Measurements from ENCODE around the gene IL15RA. TPM values are rescaled to one million over a fixed set of nuclear protein-coding genes. Genes with fewer than 3 reads are reported as not detected.

Gene IL15RA
- total and polyA plus RNA-seq, 2 of the 8 experiments (the other 6 are each of a cell fraction or from before 2014, with no cell fraction given): 1.3 to 1.4 TPM

GRCh38 chr10:5943536-5943935, 33.8 kb downstream of the IL15RA start:
- Histone ChIP-seq H2BK120ac (replicated peaks; ENCODE audit: low read depth, low read length) (no peak overlapping the region), H3K23ac (ENCODE audit: insufficient read length) (no peak overlapping the region), H3K4ac (replicated peaks; ENCODE audit: insufficient read length, low read depth, low read length) (no peak overlapping the region), H4K20me1 (replicated peaks in 1 of 2; ENCODE audit: control insufficient read depth in 1 of 2, insufficient read depth in 2 of 2, low read length in 2 of 2) (no peaks in the 10 kb centered on the region), H4K91ac (replicated peaks; ENCODE audit: insufficient read length, low read length) (peak overlapping the region; percentile 56), H4K5ac (ENCODE audit: insufficient read length, low read depth, low read length) (no peak overlapping the region), H3K36me3 (ENCODE audit: control insufficient read depth in 2 of 4, insufficient read depth in 4 of 4, low read length in 3 of 4) (no peaks in the 10 kb centered on the region; a peak in 1 of 8 replicates), H2BK5ac (ENCODE audit: low read depth, low read length) (no peak overlapping the region), H3K14ac (ENCODE audit: insufficient read length) (no peak overlapping the region), H2AK5ac (ENCODE audit: low read depth, low read length) (no peak overlapping the region), H4K8ac (ENCODE audit: extremely low read depth, insufficient read depth, low read length) (no peak overlapping the region), H3K79me1 (ENCODE audit: low read depth, low read length) (no peaks in the 10 kb centered on the region), H3K9ac (replicated peaks in 1 of 4; ENCODE audit: extremely low read depth in 1 of 4, low read depth in 3 of 4, low read length in 3 of 4) (no peak overlapping the region), H3K18ac (ENCODE audit: extremely low read depth, low read length) (no peak overlapping the region), H3K79me2 (ENCODE audit: control insufficient read depth in 1 of 2, insufficient read depth in 2 of 2, low read length in 2 of 2) (no peaks in the 10 kb centered on the region), H3K27me3 (replicated peaks in 1 of 4; ENCODE audit: control insufficient read depth in 3 of 4, extremely low read depth in 1 of 4, insufficient read depth in 3 of 4, low read length in 3 of 4) (no peaks in the 10 kb centered on the region), H2BK15ac (ENCODE audit: low read length) (no peak overlapping the region), H3K27ac (ENCODE audit: low read depth, low read length) (no peak overlapping the region), H3K56ac (replicated peaks; ENCODE audit: insufficient read length, low read depth, low read length) (no peak overlapping the region), H3K23me2 (ENCODE audit: low read depth, low read length) (no peaks in the 10 kb centered on the region; the same call in 1 of the 2 replicates), H2AFZ (ENCODE audit: low read length) (no peak overlapping the region), H3K4me1 (replicated peaks in 1 of 4; ENCODE audit: control insufficient read depth in 3 of 4, insufficient read depth in 4 of 4, low read length in 3 of 4) (peaks cover 0 to 14% (median 7%) of the 10 kb centered on the region in 4 experiments; a peak in 6 of 7 replicates), H3K9me3 (ENCODE audit: insufficient read depth in 2 of 2, low read depth in 1 of 2, low read length in 1 of 2) (no peaks in the 10 kb centered on the region), H3K4me2 (ENCODE audit: insufficient read depth in 1 of 2, low read depth in 2 of 2, low read length in 2 of 2) (no peak overlapping the region), H3K4me3 (ENCODE audit: extremely low read depth in 1 of 4, insufficient read depth in 2 of 4, low read depth in 3 of 4, low read length in 4 of 4) (no peak overlapping the region), H2BK12ac (ENCODE audit: low read depth, low read length) (peak overlapping the region; percentile 9; the same call in 1 of the 2 replicates), H2BK20ac (ENCODE audit: low read length) (no peak overlapping the region)
- CTCF ChIA-PET (ENCODE audit: partially characterized antibody): interaction anchor here (0.6 to 1.0 kb wide), 3 partner anchors 23 to 151 kb away, joined by 3 to 4 read pairs (median 3); no protein-coding TSS in a partner anchor
- TF ChIP-seq HDAC6 (IDR thresholded peaks at IDR 0.05; ENCODE audit: low read depth, low read length) (no peak), CTCF (IDR thresholded peaks at IDR 0.05; ENCODE audit: control extremely low read depth in 1 of 3, insufficient read depth in 1 of 3, low read depth in 1 of 3, low read length in 3 of 3) (no peak), CBX8 (IDR thresholded peaks at IDR 0.05; ENCODE audit: borderline replicate concordance, low read depth, low read length) (no peak), ASH2L (IDR thresholded peaks at IDR 0.05; ENCODE audit: low read length) (no peak), KDM4A (IDR thresholded peaks at IDR 0.05; ENCODE audit: low read depth, low read length, severe bottlenecking) (no peak)
- POLR2A ChIA-PET (ENCODE audit: partially characterized antibody): interaction anchor here (0.6 kb wide), 1 partner anchor 200 kb away, joined by 3 read pairs; no protein-coding TSS in a partner anchor
- DNase-seq (ENCODE audit: low read depth in 1 of 2, low spot score in 2 of 2) (no peak), FAIRE-seq (no peak)
- WGBS, 2 experiments (ENCODE audit: extremely low coverage in 1 of 2, insufficient coverage in 1 of 2, insufficient read length in 1 of 2, insufficient replicate concordance in 2 of 2, low coverage in 1 of 2, low lambda C conversion rate in 2 of 2, missing lambda C conversion rate in 1 of 2): 78% methylated on average over 15 of the region's 15 CpGs; no CpG with 5 or more reads in 1 of the 2 experiments
